ENCODE measurements around the gene RPS29.

GRCh38 chr14:49566714-49567113 lies 19.5 kb downstream of the RPS29 start:
- TF ChIP-seq CTCF (IDR thresholded peaks at IDR 0.05 in 8 of 11, conservative IDR thresholded peaks at IDR 0.05 in 3 of 11): no peak
- no peak for TF ChIP-seq POLR2AphosphoS5 (IDR thresholded peaks at IDR 0.05)
